Stomach (tissue), 9 donors: ENCODE measurements around the gene BCL11B. TPM values are rescaled to one million over a fixed set of nuclear protein-coding genes. Genes with fewer than 3 reads are reported as not detected.

Experiments used
- DNase-seq, 2 donors: peaks; one replicate each; pipeline versions ENCODE4 v3.0.0 to v3.0.0-alpha.2; 2013 to 2019
- H3K27ac ChIP-seq, 5 donors: fragments of 200-600 bp in 4 of 5; sonication (generic) in 4 of 5; one replicate each; pipeline ENCODE4 v1.5.1; 2013 to 2019; ENCODE audit warnings: mild to moderate bottlenecking in 1 of 5, moderate library complexity in 1 of 5
- H3K27me3 ChIP-seq, 3 donors: fragments of 200-600 bp; sonication (generic); one replicate each; pipeline ENCODE4 v1.5.1; 2017 to 2019; ENCODE audit warnings: mixed run types in 1 of 3
- H3K36me3 ChIP-seq, 4 donors: fragments of 200-600 bp; sonication (generic); 1 replicate in 3 of 4; 2 replicates in 1 of 4; pipeline ENCODE4 v1.5.1; 2016 to 2019
- H3K4me1 ChIP-seq, 4 donors: fragments of 200-600 bp; sonication (generic); one replicate each; pipeline ENCODE4 v1.5.1; 2016 to 2019
- H3K4me3 ChIP-seq, 4 donors: fragments of 200-600 bp; sonication (generic) in 3 of 4; one replicate each; pipeline ENCODE4 v1.5.1; 2016 to 2019; ENCODE audit warnings: mild to moderate bottlenecking in 1 of 4
- H3K9me3 ChIP-seq, 4 donors: fragments of 200-600 bp; sonication (generic); one replicate each; pipeline ENCODE4 v1.5.1; 2016 to 2019
- CTCF ChIP-seq, 7 experiments: fragments of 450-650 bp in 4 of 7; fragments of 200-600 bp in 3 of 7; sonication (generic) in 3 of 7; IDR thresholded peaks; one replicate each; pipeline ENCODE4 v1.5.1; 2016 to 2019; ENCODE audit warnings: antibody characterized with exemption in 7 of 7, control low read depth in 2 of 7, mild to moderate bottlenecking in 1 of 7
- EP300 ChIP-seq: sonication (generic); formaldehyde crosslinking; IDR thresholded peaks from one replicate; pipeline ENCODE4 v1.6.1; 2017; ENCODE audit warnings: antibody characterized with exemption
- POLR2A ChIP-seq, 4 donors: fragments of 450-650 bp; IDR thresholded peaks; one replicate each; pipeline ENCODE4 v1.6.1; 2016; ENCODE audit warnings: antibody characterized with exemption in 4 of 4, control low read depth in 2 of 4, mild to moderate bottlenecking in 1 of 4, moderate library complexity in 1 of 4
- POLR2AphosphoS5 ChIP-seq, 3 donors: sonication (generic); formaldehyde crosslinking; IDR thresholded peaks; one replicate each; pipeline ENCODE4 v1.6.1; 2016; ENCODE audit warnings: antibody characterized with exemption in 3 of 3
- WGBS, 5 donors: extraction: QIAGEN DNeasy Blood & Tissue Kit in 3 of 5; methylation state at CpG; one replicate each; pipeline versions ENCODE4 v1.1.5 to v1.1.7; 2013 to 2018; 5-methylcytosine and 5-hydroxymethylcytosine counted together
- intact Hi-C: fragments of 100-400 bp; cut with DNase I; formaldehyde crosslinking; loops from one replicate; pipeline ENCODE4 v1.15.1; 2023; ENCODE audit warnings: low total_unique reads
- polyA plus RNA-seq, 3 donors: library from polyadenylated mRNA; stranded (reverse); fragments of 200-250 nt; gene quantifications; one replicate each; pipeline ENCODE4 v1.2.3, GENCODE V29; 2013
- total RNA-seq, 5 donors: library from RNA; depleted of rRNA; stranded (reverse); fragments of >200 nt; gene quantifications; one replicate each; pipeline versions ENCODE4 v1.1.0 to v1.2.3, GENCODE V29; 2014 to 2016
- donor health status: healthy with polysubstance abuse.
- donor health status: Bipolar disorder and iron deficiency.
- donor health status: healthy.

The BCL11B gene
- total and polyA plus RNA-seq, 8 donors = 0.15 to 9.6 (median 1.3) TPM; not detected in 1

GRCh38 chr14:99264691-99265450 is 7.1 kb downstream of the BCL11B start:
- no peak for DNase-seq
- TF ChIP-seq EP300 (no peak), POLR2A (IDR thresholded peaks at IDR 0.05) (no peak), CTCF (IDR thresholded peaks at IDR 0.05) (no peak), POLR2AphosphoS5 (IDR thresholded peaks at IDR 0.05) (no peak)
- peaks cover 0 to 14% (median 10%) of the 10 kb centered on the region in 4 donors for H3K4me1 ChIP-seq
- H3K4me3 ChIP-seq = no peak overlapping the region
- H3K9me3 ChIP-seq = no peaks in the 10 kb centered on the region
- 60 to 74% (median 69%) methylated on average over 17 of the region's 17 CpGs for WGBS, 5 donors
- H3K27me3 ChIP-seq = peaks cover 16 to 97% (median 49%) of the 10 kb centered on the region in 3 donors
- H3K36me3 ChIP-seq = no peaks in the 10 kb centered on the region
- intact Hi-C loops = no loop called here
- H3K27ac ChIP-seq = peak overlapping the region in 4 of 5 donors; percentile 14 to 36 (median 26)

GRCh38 chr14:99263564-99264330 is 8.2 kb downstream of the BCL11B start:
- Histone ChIP-seq H3K27ac (peak overlapping the region in 4 of 5 donors; percentile 36 to 54 (median 46)), H3K27me3 (peaks cover 8 to 90% (median 39%) of the 10 kb centered on the region in 3 donors), H3K4me1 (peaks cover 0 to 8% (median 2%) of the 10 kb centered on the region in 4 donors), H3K36me3 (no peaks in the 10 kb centered on the region), H3K9me3 (no peaks in the 10 kb centered on the region), H3K4me3 (no peak overlapping the region)
- 60 to 77% (median 68%) methylated on average over 8 of the region's 8 CpGs for WGBS, 5 donors
- intact Hi-C loops = no loop called here
- no peak for TF ChIP-seq CTCF (IDR thresholded peaks at IDR 0.05)
- no peak for TF ChIP-seq POLR2A (IDR thresholded peaks at IDR 0.05)
- TF ChIP-seq EP300 = no peak
- TF ChIP-seq POLR2AphosphoS5 (IDR thresholded peaks at IDR 0.05) = no peak
- DNase-seq = no peak

GRCh38 chr14:99262977-99263448 is 9.0 kb downstream of the BCL11B start:
- no peaks in the 10 kb centered on the region for H3K9me3 ChIP-seq
- TF ChIP-seq CTCF (IDR thresholded peaks at IDR 0.05) = no peak
- no peak for TF ChIP-seq POLR2A (IDR thresholded peaks at IDR 0.05)
- no peak for TF ChIP-seq EP300
- no peak for TF ChIP-seq POLR2AphosphoS5 (IDR thresholded peaks at IDR 0.05)
- intact Hi-C loops = no loop called here
- no peaks in the 10 kb centered on the region for H3K36me3 ChIP-seq
- 24 to 65% (median 45%) methylated on average over 6 to 11 of the region's 11 CpGs for WGBS, 5 donors
- peak overlapping the region in 4 of 5 donors; percentile 36 to 54 (median 46) for H3K27ac ChIP-seq
- no peak overlapping the region for H3K4me3 ChIP-seq
- H3K4me1 ChIP-seq = peaks cover 0 to 8% (median 2%) of the 10 kb centered on the region in 4 donors
- DNase-seq = no peak
- H3K27me3 ChIP-seq = peaks cover 2 to 90% (median 32%) of the 10 kb centered on the region in 3 donors
